Natural killer cell (primary cell): ENCODE data around the gene PCNA. TPM values are rescaled to one million over a fixed set of nuclear protein-coding genes. Genes with fewer than 3 reads are reported as not detected.

Experiments
- ATAC-seq, 3 donors: fragments of 150-1000 bp in 2 of 3; fragments of 200-7000 bp in 1 of 3; cut with Tn5 transposase; 1 replicate in 1 of 3; 2 replicates in 2 of 3; pipeline ENCODE4 v1.10.0; 2021; ENCODE audit warnings: mild to moderate bottlenecking in 2 of 3, moderate library complexity in 2 of 3
- DNase-seq, 2 donors: peaks; one replicate each; pipeline versions ENCODE4 v3.0.0 to v3.0.0-alpha.2; 2013 to 2021; ENCODE audit warnings: mixed read lengths in 1 of 2
- H3K27ac ChIP-seq: one replicate; pipeline ENCODE4 v1.5.1; 2013; ENCODE audit warnings: mild to moderate bottlenecking, low read length
- H3K27me3 ChIP-seq: one replicate; pipeline ENCODE4 v1.6.1; 2013; ENCODE audit warnings: low read length; ENCODE audit not compliant: control insufficient read depth, insufficient read depth
- H3K36me3 ChIP-seq: one replicate; pipeline ENCODE4 v1.6.1; 2013; ENCODE audit warnings: low read length; ENCODE audit not compliant: control insufficient read depth, insufficient read depth
- H3K4me1 ChIP-seq: one replicate; pipeline ENCODE4 v1.6.1; 2013; ENCODE audit warnings: low read length; ENCODE audit not compliant: control insufficient read depth, insufficient read depth
- H3K4me3 ChIP-seq: one replicate; pipeline ENCODE4 v1.5.1; 2013; ENCODE audit warnings: low read length
- H3K9me3 ChIP-seq: one replicate; pipeline ENCODE4 v1.6.1; 2013; ENCODE audit warnings: low read length; ENCODE audit not compliant: control insufficient read depth, insufficient read depth
- H3K27ac Mint-ChIP-seq, 2 donors: one replicate each; pipeline ENCODE4 v1.8.0; 2022; ENCODE audit warnings: mild to moderate bottlenecking in 2 of 2, mixed read lengths in 2 of 2, moderate library complexity in 1 of 2
- H3K27me3 Mint-ChIP-seq, 2 donors: one replicate each; pipeline ENCODE4 v1.8.0; 2022; ENCODE audit warnings: low read depth in 2 of 2, mixed read lengths in 2 of 2
- H3K36me3 Mint-ChIP-seq: one replicate; pipeline ENCODE4 v1.8.0; 2022; ENCODE audit warnings: mixed read lengths
- H3K4me1 Mint-ChIP-seq, 2 donors: one replicate each; pipeline ENCODE4 v1.8.0; 2022; ENCODE audit warnings: mixed read lengths in 2 of 2
- H3K4me3 Mint-ChIP-seq: one replicate; pipeline ENCODE4 v1.8.0; 2022; ENCODE audit warnings: mild to moderate bottlenecking, moderate library complexity, mixed read lengths
- H3K9me3 Mint-ChIP-seq, 2 donors: one replicate each; pipeline ENCODE4 v1.8.0; 2022; ENCODE audit warnings: mixed read lengths in 2 of 2
- CTCF ChIP-seq: fragments of 200-600 bp; IDR thresholded peaks from one replicate; pipeline ENCODE4 v1.8.0; 2022; ENCODE audit warnings: antibody characterized with exemption
- WGBS: methylation state at CpG from one replicate; pipeline ENCODE4 v1.1.7; 2013; ENCODE audit warnings: missing lambda C conversion rate; ENCODE audit not compliant: insufficient coverage; 5-methylcytosine and 5-hydroxymethylcytosine counted together
- intact Hi-C: fragments of 100-400 bp; cut with micrococcal nuclease; formaldehyde crosslinking; loops from one replicate; pipeline ENCODE4 v1.14.2; 2022
- total RNA-seq, 4 donors: library from RNA; stranded (reverse); fragments of 120-200 nt in 1 of 4; gene quantifications; one replicate each; pipeline versions ENCODE4 v1.2.3 to v1.2.4, GENCODE V29; 2013 to 2022

The PCNA gene
- total RNA-seq, 3 donors from 2014 or later (not counting 1 experiment from before 2014, with no cell fraction given), result 41.5 to 50.6 (median 46.9) TPM

- H3K4me1 Mint-ChIP-seq, result peaks cover 18 to 21% of the 10 kb centered on the region in 2 donors
- Histone ChIP-seq H3K4me1 (no peaks in the 10 kb centered on the region), H3K9me3 (no peaks in the 10 kb centered on the region), H3K4me3 (no peak overlapping the region), H3K36me3 (no peaks in the 10 kb centered on the region), H3K27ac (no peak overlapping the region), H3K27me3 (no peaks in the 10 kb centered on the region)
- no peak for TF ChIP-seq CTCF
- ATAC-seq, result no peak
- WGBS, result 98% methylated on average over 5 of the region's 6 CpGs
- intact Hi-C loops, result no loop called here
- DNase-seq, result no peak
- H3K4me3 Mint-ChIP-seq, result no peak overlapping the region
- no peaks in the 10 kb centered on the region for H3K36me3 Mint-ChIP-seq
- no peak overlapping the region for H3K27ac Mint-ChIP-seq
- H3K27me3 Mint-ChIP-seq, result no peaks in the 10 kb centered on the region
- H3K9me3 Mint-ChIP-seq, result no peaks in the 10 kb centered on the region
Measured at GRCh38 chr20:5133998-5134397, 14.2 kb upstream of the PCNA start.

- no peaks in the 10 kb centered on the region for H3K9me3 ChIP-seq
- peak overlapping the region in 1 of 2 donors; percentile 34 for H3K27ac Mint-ChIP-seq
- H3K27ac ChIP-seq, result no peak overlapping the region
- intact Hi-C loops, result no loop called here
- ATAC-seq (no peak), DNase-seq (no peak)
- no peaks in the 10 kb centered on the region for H3K27me3 Mint-ChIP-seq
- H3K27me3 ChIP-seq, result no peaks in the 10 kb centered on the region
- H3K4me3 Mint-ChIP-seq, result no peak overlapping the region
- TF ChIP-seq CTCF, result no peak
- 76% methylated on average over 5 of the region's 5 CpGs for WGBS
- no peaks in the 10 kb centered on the region for H3K36me3 Mint-ChIP-seq
- peaks cover 2% of the 10 kb centered on the region for H3K36me3 ChIP-seq
- peaks cover 29 to 32% of the 10 kb centered on the region in 2 donors for H3K4me1 Mint-ChIP-seq
- H3K4me1 ChIP-seq, result peaks cover 14% of the 10 kb centered on the region
- H3K4me3 ChIP-seq, result no peak overlapping the region
- H3K9me3 Mint-ChIP-seq, result no peaks in the 10 kb centered on the region
Measured at GRCh38 chr20:5131502-5131901, 11.7 kb upstream of the PCNA start.

- Histone ChIP-seq H3K27ac (no peak overlapping the region), H3K4me3 (no peak overlapping the region), H3K36me3 (peaks cover 2% of the 10 kb centered on the region), H3K27me3 (no peaks in the 10 kb centered on the region), H3K4me1 (peaks cover 22% of the 10 kb centered on the region), H3K9me3 (no peaks in the 10 kb centered on the region)
- Mint-ChIP-seq H3K4me3 (peak overlapping the region; percentile 2), H3K27ac (peak overlapping the region in 1 of 2 donors; percentile 98), H3K4me1 (peaks cover 27 to 31% of the 10 kb centered on the region in 2 donors), H3K27me3 (no peaks in the 10 kb centered on the region), H3K36me3 (no peaks in the 10 kb centered on the region), H3K9me3 (no peaks in the 10 kb centered on the region)
- ATAC-seq (no peak), DNase-seq (no peak)
- WGBS, result 82% methylated on average over 6 of the region's 6 CpGs
- no peak for TF ChIP-seq CTCF
- intact Hi-C loops, result loop anchor here (5.0 kb wide), 1 partner anchor 52 kb away; no protein-coding TSS in a partner anchor
Measured at GRCh38 chr20:5128886-5129285, 9.1 kb upstream of the PCNA start.

GRCh38 chr20:5127859-5128424 is 8.2 kb upstream of the PCNA start:
- no peaks in the 10 kb centered on the region for H3K9me3 ChIP-seq
- H3K4me1 ChIP-seq, result peaks cover 22% of the 10 kb centered on the region
- Mint-ChIP-seq H3K27ac (peak overlapping the region; percentile 86 to 98), H3K4me3 (peak overlapping the region; percentile 92), H3K4me1 (peaks cover 27 to 31% of the 10 kb centered on the region in 2 donors), H3K36me3 (no peaks in the 10 kb centered on the region), H3K9me3 (no peaks in the 10 kb centered on the region), H3K27me3 (no peaks in the 10 kb centered on the region)
- H3K4me3 ChIP-seq, result peak overlapping the region; percentile 61
- H3K36me3 ChIP-seq, result peaks cover 2% of the 10 kb centered on the region
- H3K27ac ChIP-seq, result peak overlapping the region; percentile 93
- intact Hi-C loops, result loop anchor here (5.0 kb wide), 1 partner anchor 51 kb away; no protein-coding TSS in a partner anchor
- ATAC-seq (no peak), DNase-seq (peak in 1 of 2 donors; percentile 16)
- WGBS, result 51% methylated on average over 6 of the region's 6 CpGs
- no peak for TF ChIP-seq CTCF
- H3K27me3 ChIP-seq, result no peaks in the 10 kb centered on the region
